H9 (cell line): ENCODE data around the gene STARD9. TPM values are rescaled to one million over a fixed set of nuclear protein-coding genes. Genes with fewer than 3 reads are reported as not detected.

ENCODE experiments used
- DNase-seq: peaks from one replicate; pipeline ENCODE4 v3.0.0-alpha.2; 2017
- H2AFZ ChIP-seq: one replicate; pipeline ENCODE4 v1.6.1; 2013; ENCODE audit warnings: mild to moderate bottlenecking, low read length, control low read depth, moderate library complexity
- H2AK5ac ChIP-seq: 2 replicates; pipeline ENCODE4 v1.6.1; 2013; ENCODE audit warnings: low read length, control low read depth, mixed read lengths; ENCODE audit not compliant: insufficient read length
- H2BK120ac ChIP-seq: one replicate; pipeline ENCODE4 v1.6.1; 2013; ENCODE audit warnings: low read depth, mild to moderate bottlenecking, low read length, control low read depth, inconsistent platforms; ENCODE audit not compliant: poor library complexity, severe bottlenecking
- H2BK12ac ChIP-seq: 2 replicates; pipeline ENCODE4 v1.6.1; 2013; ENCODE audit warnings: low read length, control low read depth, mixed read lengths, low read depth; ENCODE audit not compliant: insufficient read length
- H2BK15ac ChIP-seq: 2 replicates; pipeline ENCODE4 v1.6.1; 2013; ENCODE audit warnings: low read depth, low read length, control low read depth
- H2BK20ac ChIP-seq: one replicate; pipeline ENCODE4 v1.6.1; 2013; ENCODE audit warnings: low read depth, mild to moderate bottlenecking, low read length, control low read depth, inconsistent platforms; ENCODE audit not compliant: poor library complexity, severe bottlenecking
- H2BK5ac ChIP-seq: 2 replicates; pipeline ENCODE4 v1.6.1; 2013; ENCODE audit warnings: low read length, control low read depth, mixed read lengths; ENCODE audit not compliant: insufficient read length
- H3K14ac ChIP-seq: 2 replicates; pipeline ENCODE4 v1.6.1; 2013; ENCODE audit warnings: low read length, control low read depth; ENCODE audit not compliant: insufficient read depth
- H3K18ac ChIP-seq: 2 replicates; pipeline ENCODE4 v1.6.1; 2013; ENCODE audit warnings: low read depth, mild to moderate bottlenecking, mixed read lengths, low read length, control low read depth; ENCODE audit not compliant: insufficient read length
- H3K23ac ChIP-seq: 2 replicates; pipeline ENCODE4 v1.6.1; 2013; ENCODE audit warnings: low read length, control low read depth, mixed read lengths, low read depth; ENCODE audit not compliant: insufficient read length
- H3K23me2 ChIP-seq: 2 replicates; pipeline ENCODE4 v1.6.1; 2013; ENCODE audit warnings: low read depth, mild to moderate bottlenecking, mixed read lengths, low read length, control low read depth; ENCODE audit not compliant: insufficient read length, poor library complexity, severe bottlenecking
- H3K27ac ChIP-seq: 2 replicates; pipeline ENCODE4 v1.5.1; 2013; ENCODE audit warnings: low read length, control low read depth, mixed read lengths, low read depth; ENCODE audit not compliant: insufficient read length
- H3K27me3 ChIP-seq: 2 replicates; pipeline ENCODE4 v1.6.1; 2013; ENCODE audit warnings: low read length, control low read depth, inconsistent platforms; ENCODE audit not compliant: insufficient read depth
- H3K4ac ChIP-seq: 2 replicates; pipeline ENCODE4 v1.6.1; 2013; ENCODE audit warnings: low read depth, mild to moderate bottlenecking, control low read depth, inconsistent platforms, low read length, moderate library complexity
- H3K4me1 ChIP-seq: 2 replicates; pipeline ENCODE4 v1.6.1; 2013; ENCODE audit warnings: low read length, control low read depth, inconsistent platforms; ENCODE audit not compliant: insufficient read depth
- H3K4me2 ChIP-seq: 2 replicates; pipeline ENCODE4 v1.6.1; 2013; ENCODE audit warnings: low read length, control low read depth, mixed read lengths; ENCODE audit not compliant: insufficient read length, insufficient read depth
- H3K56ac ChIP-seq: 2 replicates; pipeline ENCODE4 v1.6.1; 2013; ENCODE audit warnings: low read depth, mild to moderate bottlenecking, mixed read lengths, low read length, control low read depth; ENCODE audit not compliant: insufficient read length
- H3K79me1 ChIP-seq: 2 replicates; pipeline ENCODE4 v1.6.1; 2013; ENCODE audit warnings: low read depth, mild to moderate bottlenecking, moderate library complexity, low read length, control low read depth, inconsistent platforms; ENCODE audit not compliant: insufficient read depth, poor library complexity, severe bottlenecking
- H3K79me2 ChIP-seq: 2 replicates; pipeline ENCODE4 v1.6.1; 2013; ENCODE audit warnings: low read length, control low read depth, inconsistent platforms; ENCODE audit not compliant: insufficient read depth
- H3K9ac ChIP-seq: 2 replicates; pipeline ENCODE4 v1.6.1; 2013; ENCODE audit warnings: low read length, control low read depth, mixed read lengths; ENCODE audit not compliant: insufficient read length; ENCODE audit errors: extremely low read depth
- H3K9me3 ChIP-seq: one replicate; pipeline ENCODE4 v1.6.1; 2013; ENCODE audit warnings: low read depth, low read length, inconsistent platforms; ENCODE audit not compliant: control insufficient read depth
- H3T11ph ChIP-seq: one replicate; pipeline ENCODE4 v1.6.1; 2013; ENCODE audit warnings: mild to moderate bottlenecking, low read length, control low read depth, inconsistent platforms
- H4K20me1 ChIP-seq: one replicate; pipeline ENCODE4 v1.6.1; 2013; ENCODE audit not compliant: control insufficient read depth, insufficient read length, insufficient read depth
- H4K5ac ChIP-seq: 2 replicates; pipeline ENCODE4 v1.6.1; 2013; ENCODE audit warnings: low read depth, mild to moderate bottlenecking, mixed read lengths, low read length, control low read depth; ENCODE audit not compliant: insufficient read length
- H4K8ac ChIP-seq: replicated peaks from 2 replicates; pipeline ENCODE4 v1.6.1; 2013; ENCODE audit warnings: low read length, control low read depth, mixed read lengths, low read depth; ENCODE audit not compliant: insufficient read length
- H4K91ac ChIP-seq: 2 replicates; pipeline ENCODE4 v1.6.1; 2013; ENCODE audit warnings: low read depth, mild to moderate bottlenecking, moderate library complexity, mixed read lengths, low read length, control low read depth; ENCODE audit not compliant: insufficient read length
- H3K27ac Mint-ChIP-seq, 3 experiments: 2 replicates in 2 of 3; 3 replicates in 1 of 3; pipeline ENCODE4 v1.8.0; 2020 to 2021; ENCODE audit warnings: mixed read lengths in 3 of 3, mild to moderate bottlenecking in 1 of 3, moderate library complexity in 1 of 3
- H3K27me3 Mint-ChIP-seq: 2 replicates; pipeline ENCODE4 v1.8.0; 2021; ENCODE audit warnings: low read depth, mild to moderate bottlenecking, moderate library complexity, mixed read lengths
- H3K36me3 Mint-ChIP-seq, 3 experiments: 2 replicates in 2 of 3; 3 replicates in 1 of 3; pipeline ENCODE4 v1.8.0; 2020 to 2021; ENCODE audit warnings: low read depth in 3 of 3, mixed read lengths in 3 of 3; ENCODE audit not compliant: insufficient read depth in 1 of 3
- H3K4me1 Mint-ChIP-seq, 2 experiments: 2 replicates each; pipeline ENCODE4 v1.8.0; 2020; ENCODE audit warnings: mixed read lengths in 2 of 2
- H3K4me3 Mint-ChIP-seq, 2 experiments: 2 replicates in 1 of 2; 3 replicates in 1 of 2; pipeline ENCODE4 v1.8.0; 2020 to 2021; ENCODE audit warnings: mild to moderate bottlenecking in 2 of 2, mixed read lengths in 2 of 2, moderate library complexity in 1 of 2
- H3K9me3 Mint-ChIP-seq, 2 experiments: 2 replicates in 1 of 2; 3 replicates in 1 of 2; pipeline ENCODE4 v1.8.0; 2020; ENCODE audit warnings: mild to moderate bottlenecking in 2 of 2, mixed read lengths in 2 of 2, moderate library complexity in 1 of 2
- CTCF ChIP-seq: fragments of 200-600 bp; sonication (generic); conservative IDR thresholded peaks from 3 replicates; pipeline ENCODE4 v1.8.0; 2021; ENCODE audit warnings: antibody characterized with exemption, mild to moderate bottlenecking
- WGBS: extraction: QIAGEN DNeasy Blood & Tissue Kit; methylation state at CpG from one replicate; pipeline ENCODE4 v1.1.7; 2013; ENCODE audit warnings: missing lambda C conversion rate, low lambda C conversion rate, mixed read lengths; ENCODE audit not compliant: insufficient read length; ENCODE audit errors: extremely low coverage; 5-methylcytosine and 5-hydroxymethylcytosine counted together
- total RNA-seq: library from RNA; stranded (reverse); gene quantifications from 2 replicates; pipeline ENCODE4 v1.2.1, GENCODE V29; 2021

STARD9 gene
- total RNA-seq, 1 experiment from 2014 or later, result 6.9 TPM

GRCh38 chr15:42611532-42611931 lies 36.1 kb downstream of the STARD9 start:
- TF ChIP-seq CTCF, result no peak
- Histone ChIP-seq H3K4me2 (no peak overlapping the region), H3K9ac (no peak overlapping the region), H3K23me2 (no peaks in the 10 kb centered on the region), H3K14ac (no peak overlapping the region), H3K79me2 (no peaks in the 10 kb centered on the region), H2BK120ac (no peak overlapping the region), H4K5ac (no peak overlapping the region), H3K27ac (no peak overlapping the region), H4K8ac (no peak overlapping the region), H3K9me3 (no peaks in the 10 kb centered on the region), H2BK20ac (no peak overlapping the region), H2BK5ac (no peak overlapping the region), H3K79me1 (no peaks in the 10 kb centered on the region), H3K56ac (no peak overlapping the region), H2AK5ac (no peak overlapping the region), H3K27me3 (no peaks in the 10 kb centered on the region), H2BK15ac (no peak overlapping the region), H3K4me1 (no peaks in the 10 kb centered on the region), H3K18ac (no peak overlapping the region), H2BK12ac (no peak overlapping the region), H4K20me1 (no peaks in the 10 kb centered on the region), H4K91ac (no peak overlapping the region), H3K4ac (no peak overlapping the region), H2AFZ (no peak overlapping the region), H3T11ph (no peak overlapping the region), H3K23ac (no peak overlapping the region)
- Mint-ChIP-seq H3K27me3 (no peaks in the 10 kb centered on the region), H3K27ac (no peak overlapping the region), H3K9me3 (no peaks in the 10 kb centered on the region), H3K4me3 (no peak overlapping the region), H3K4me1 (peaks cover 0 to 5% of the 10 kb centered on the region in 2 experiments; a peak in 1 of 4 replicates), H3K36me3 (no peaks in the 10 kb centered on the region)
- DNase-seq, result no peak
- WGBS, result no CpG with 5 or more reads among the region's 1 CpG
